Astrocyte (in vitro differentiated cells and primary cell): ENCODE results near the gene CC2D1B. TPM values are rescaled to one million over a fixed set of nuclear protein-coding genes. Genes with fewer than 3 reads are reported as not detected.

Experiments
- DNase-seq: peaks from one replicate; pipeline ENCODE4 v3.0.0-alpha.2; 2010; ENCODE audit warnings: low read depth
- FAIRE-seq: peaks from 2 replicates; lab custom pipeline; 2011; peaks lifted over from hg19 to GRCh38; lab: Jason Lieb, UNC
- H2AFZ ChIP-seq: 2 replicates; pipeline ENCODE4 v1.6.0; 2012; ENCODE audit warnings: low read depth, low read length, inconsistent platforms
- H3K27ac ChIP-seq: 2 replicates; pipeline ENCODE4 v1.5.1; 2011; ENCODE audit warnings: low read depth, low read length, inconsistent platforms
- H3K27me3 ChIP-seq: 2 replicates; pipeline ENCODE4 v1.6.0; 2011; ENCODE audit warnings: low read length, inconsistent platforms; ENCODE audit not compliant: insufficient read depth
- H3K36me3 ChIP-seq: 2 replicates; pipeline ENCODE4 v1.5.1; 2011; ENCODE audit warnings: low read length, inconsistent platforms; ENCODE audit not compliant: insufficient read depth
- H3K4me1 ChIP-seq: 2 replicates; pipeline ENCODE4 v1.5.1; 2011; ENCODE audit warnings: low read length, inconsistent platforms; ENCODE audit not compliant: insufficient read depth
- H3K4me2 ChIP-seq: 2 replicates; pipeline ENCODE4 v1.6.0; 2012; ENCODE audit warnings: low read length, inconsistent platforms
- H3K4me3 ChIP-seq: 2 replicates; pipeline ENCODE4 v1.5.1; 2011; ENCODE audit warnings: low read depth, mild to moderate bottlenecking, low read length, inconsistent platforms; ENCODE audit not compliant: insufficient read depth
- H3K79me2 ChIP-seq: 2 replicates; pipeline ENCODE4 v1.6.0; 2012; ENCODE audit warnings: mild to moderate bottlenecking, low read length, inconsistent platforms; ENCODE audit not compliant: insufficient read depth
- H3K9ac ChIP-seq: 2 replicates; pipeline ENCODE4 v1.6.0; 2012; ENCODE audit warnings: mild to moderate bottlenecking, low read length, inconsistent platforms
- H3K9me3 ChIP-seq: 2 replicates; pipeline ENCODE4 v1.5.1; 2012; ENCODE audit warnings: low read depth, mild to moderate bottlenecking, low read length, inconsistent platforms; ENCODE audit not compliant: insufficient read depth
- H4K20me1 ChIP-seq: 2 replicates; pipeline ENCODE4 v1.6.0; 2012; ENCODE audit warnings: low read length, inconsistent platforms; ENCODE audit not compliant: insufficient read depth
- H3K27ac Mint-ChIP-seq: one replicate; pipeline ENCODE4 v1.8.0; 2021; ENCODE audit warnings: mild to moderate bottlenecking, mixed read lengths; ENCODE audit not compliant: unreplicated experiment
- H3K27me3 Mint-ChIP-seq: one replicate; pipeline ENCODE4 v1.8.0; 2021; ENCODE audit warnings: low read depth, mixed read lengths; ENCODE audit not compliant: unreplicated experiment
- H3K36me3 Mint-ChIP-seq: one replicate; pipeline ENCODE4 v1.8.0; 2021; ENCODE audit warnings: low read depth, mixed read lengths; ENCODE audit not compliant: unreplicated experiment
- H3K4me1 Mint-ChIP-seq: one replicate; pipeline ENCODE4 v1.8.0; 2021; ENCODE audit warnings: low read depth, mixed read lengths; ENCODE audit not compliant: unreplicated experiment
- H3K4me3 Mint-ChIP-seq: one replicate; pipeline ENCODE4 v1.8.0; 2021; ENCODE audit warnings: mild to moderate bottlenecking, moderate library complexity, mixed read lengths; ENCODE audit not compliant: unreplicated experiment
- H3K9me3 Mint-ChIP-seq: one replicate; pipeline ENCODE4 v1.8.0; 2021; ENCODE audit warnings: mild to moderate bottlenecking, mixed read lengths; ENCODE audit not compliant: unreplicated experiment
- CTCF ChIP-seq: IDR thresholded peaks from 2 replicates; pipeline ENCODE4 v1.5.1; 2011; ENCODE audit warnings: low read depth, mild to moderate bottlenecking, inconsistent platforms, low read length, moderate library complexity; ENCODE audit not compliant: insufficient read depth
- EZH2 ChIP-seq: IDR thresholded peaks from 2 replicates; pipeline ENCODE4 v1.6.1; 2012; ENCODE audit warnings: mild to moderate bottlenecking, low read length, inconsistent platforms; ENCODE audit not compliant: insufficient read depth
- total RNA-seq: library from RNA; stranded (reverse); gene quantifications from 2 replicates; pipeline ENCODE4 v1.2.1, GENCODE V29; 2021

The CC2D1B gene
- total RNA-seq, 1 donor from 2014 or later, result 25.6 TPM

GRCh38 chr1:52355847-52356505 is 10.0 kb downstream of the CC2D1B start:
- Histone ChIP-seq H3K36me3 (peaks cover 51% of the 10 kb centered on the region), H3K4me2 (no peak overlapping the region), H2AFZ (no peak overlapping the region), H3K27me3 (no peaks in the 10 kb centered on the region), H3K27ac (no peak overlapping the region), H3K9me3 (no peaks in the 10 kb centered on the region), H3K9ac (no peak overlapping the region), H3K79me2 (no peaks in the 10 kb centered on the region), H3K4me1 (peaks cover 4% of the 10 kb centered on the region), H3K4me3 (no peak overlapping the region), H4K20me1 (peaks cover 22% of the 10 kb centered on the region)
- Mint-ChIP-seq H3K27ac (no peak overlapping the region), H3K4me3 (no peak overlapping the region), H3K4me1 (peaks cover 3% of the 10 kb centered on the region), H3K27me3 (no peaks in the 10 kb centered on the region), H3K36me3 (peaks cover 37% of the 10 kb centered on the region), H3K9me3 (no peaks in the 10 kb centered on the region)
- TF ChIP-seq EZH2 (no peak), CTCF (no peak)
- DNase-seq (no peak), FAIRE-seq (no peak)

- Mint-ChIP-seq H3K4me3 (no peak overlapping the region), H3K4me1 (peaks cover 7% of the 10 kb centered on the region), H3K36me3 (peaks cover 35% of the 10 kb centered on the region), H3K27ac (no peak overlapping the region), H3K27me3 (no peaks in the 10 kb centered on the region), H3K9me3 (no peaks in the 10 kb centered on the region)
- Histone ChIP-seq H3K4me2 (no peak overlapping the region), H3K36me3 (peaks cover 50% of the 10 kb centered on the region), H3K27ac (no peak overlapping the region), H4K20me1 (peaks cover 22% of the 10 kb centered on the region), H3K27me3 (no peaks in the 10 kb centered on the region), H2AFZ (no peak overlapping the region), H3K79me2 (no peaks in the 10 kb centered on the region), H3K4me3 (no peak overlapping the region), H3K9me3 (no peaks in the 10 kb centered on the region), H3K9ac (no peak overlapping the region), H3K4me1 (peaks cover 9% of the 10 kb centered on the region)
- no peak for FAIRE-seq
- no peak for DNase-seq
- TF ChIP-seq CTCF, result no peak
- no peak for TF ChIP-seq EZH2
Measured at GRCh38 chr1:52355436-52355835, 10.6 kb downstream of the CC2D1B start.

DNA sequence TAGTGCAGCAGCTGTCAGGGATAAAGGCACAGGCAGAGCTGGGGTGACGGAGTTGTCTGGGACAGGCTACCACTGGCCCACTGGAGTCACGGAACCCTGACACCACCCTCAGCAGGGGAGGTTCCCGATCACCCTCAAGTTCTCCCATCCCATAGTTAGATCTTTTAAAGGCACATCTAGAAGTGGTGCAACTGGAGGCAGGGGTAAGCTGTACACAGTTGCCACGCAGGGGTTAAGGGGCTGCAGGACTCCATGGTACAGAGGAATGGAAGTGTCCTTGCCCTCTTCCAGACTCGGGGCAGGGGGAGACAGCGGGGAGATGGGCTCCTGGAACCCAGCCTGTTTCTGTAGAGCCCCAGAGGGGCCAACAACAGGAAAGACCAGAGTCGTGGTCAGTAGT is 13.3 kb downstream of the CC2D1B start:
- Histone ChIP-seq H4K20me1 (peaks cover 13% of the 10 kb centered on the region), H3K4me1 (peaks cover 9% of the 10 kb centered on the region), H3K36me3 (peaks cover 41% of the 10 kb centered on the region), H3K27me3 (no peaks in the 10 kb centered on the region), H3K27ac (no peak overlapping the region), H3K4me3 (no peak overlapping the region), H3K79me2 (no peaks in the 10 kb centered on the region), H3K9ac (no peak overlapping the region), H3K4me2 (no peak overlapping the region), H2AFZ (no peak overlapping the region), H3K9me3 (no peaks in the 10 kb centered on the region)
- Mint-ChIP-seq H3K27ac (no peak overlapping the region), H3K27me3 (no peaks in the 10 kb centered on the region), H3K4me1 (peaks cover 14% of the 10 kb centered on the region), H3K36me3 (peaks cover 28% of the 10 kb centered on the region), H3K9me3 (no peaks in the 10 kb centered on the region), H3K4me3 (no peak overlapping the region)
- TF ChIP-seq EZH2 (no peak), CTCF (no peak)
- no peak for FAIRE-seq
- DNase-seq, result no peak
